ENCODE data around the gene FN1. TPM values are rescaled to one million over a fixed set of nuclear protein-coding genes. Genes with fewer than 3 reads are reported as not detected.

The FN1 gene
- total RNA-seq, 1 experiment from 2014 or later, result 102 TPM

DNA sequence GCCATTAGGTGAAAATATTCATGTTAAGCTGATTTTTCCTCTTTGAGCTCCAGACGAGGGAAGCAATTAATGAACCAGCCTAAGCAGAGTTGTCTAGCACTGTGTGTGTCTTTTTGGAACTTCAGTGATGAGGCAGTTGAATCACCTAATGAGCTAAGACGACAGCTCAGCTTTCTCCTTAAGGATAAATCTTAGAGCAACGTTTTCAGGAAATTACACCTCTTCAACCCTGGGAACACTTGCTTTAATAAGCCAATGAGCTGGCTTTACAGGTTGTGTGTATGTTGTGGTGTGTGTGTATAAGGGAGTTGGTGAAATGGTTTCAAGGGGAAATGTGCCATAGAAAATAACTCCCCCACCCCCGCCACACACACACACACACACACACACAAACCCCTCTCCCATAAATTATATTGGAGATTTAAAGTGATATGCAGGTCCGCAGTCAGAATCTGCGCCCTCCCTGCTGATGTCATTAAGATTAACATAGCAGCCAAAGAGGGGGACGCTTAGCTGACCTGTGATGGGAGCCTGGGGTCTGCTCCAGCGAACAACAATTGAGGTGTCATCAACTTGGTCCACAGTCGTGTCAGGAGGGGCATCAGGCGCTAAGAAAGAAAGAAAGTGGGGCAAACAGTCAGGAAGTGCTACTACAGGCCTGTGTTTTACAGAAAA, 28.1 kb downstream of the FN1 start:
- CTCF ChIA-PET, result no interaction called here
- no peaks in the 10 kb centered on the region for H3K27me3 Mint-ChIP-seq (ENCODE audit: low read depth)
- DNase-seq (ENCODE audit: low spot score) (no peak), ATAC-seq (no peak)
- H3K36me3 Mint-ChIP-seq, result peaks cover 49% of the 10 kb centered on the region
- TF ChIP-seq, protein P1, sequence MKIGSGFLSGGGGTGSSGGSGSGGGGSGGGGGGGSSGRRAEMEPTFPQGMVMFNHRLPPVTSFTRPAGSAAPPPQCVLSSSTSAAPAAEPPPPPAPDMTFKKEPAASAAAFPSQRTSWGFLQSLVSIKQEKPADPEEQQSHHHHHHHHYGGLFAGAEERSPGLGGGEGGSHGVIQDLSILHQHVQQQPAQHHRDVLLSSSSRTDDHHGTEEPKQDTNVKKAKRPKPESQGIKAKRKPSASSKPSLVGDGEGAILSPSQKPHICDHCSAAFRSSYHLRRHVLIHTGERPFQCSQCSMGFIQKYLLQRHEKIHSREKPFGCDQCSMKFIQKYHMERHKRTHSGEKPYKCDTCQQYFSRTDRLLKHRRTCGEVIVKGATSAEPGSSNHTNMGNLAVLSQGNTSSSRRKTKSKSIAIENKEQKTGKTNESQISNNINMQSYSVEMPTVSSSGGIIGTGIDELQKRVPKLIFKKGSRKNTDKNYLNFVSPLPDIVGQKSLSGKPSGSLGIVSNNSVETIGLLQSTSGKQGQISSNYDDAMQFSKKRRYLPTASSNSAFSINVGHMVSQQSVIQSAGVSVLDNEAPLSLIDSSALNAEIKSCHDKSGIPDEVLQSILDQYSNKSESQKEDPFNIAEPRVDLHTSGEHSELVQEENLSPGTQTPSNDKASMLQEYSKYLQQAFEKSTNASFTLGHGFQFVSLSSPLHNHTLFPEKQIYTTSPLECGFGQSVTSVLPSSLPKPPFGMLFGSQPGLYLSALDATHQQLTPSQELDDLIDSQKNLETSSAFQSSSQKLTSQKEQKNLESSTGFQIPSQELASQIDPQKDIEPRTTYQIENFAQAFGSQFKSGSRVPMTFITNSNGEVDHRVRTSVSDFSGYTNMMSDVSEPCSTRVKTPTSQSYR (CRISPR knock-in tag; IDR thresholded peaks at IDR 0.05), result no peak
- TF ChIP-seq GRHL2 (CRISPR knock-in tag; IDR thresholded peaks at IDR 0.05; ENCODE audit: insufficient replicate concordance, severe bottlenecking), result no peak
- TF ChIP-seq, protein P2, sequence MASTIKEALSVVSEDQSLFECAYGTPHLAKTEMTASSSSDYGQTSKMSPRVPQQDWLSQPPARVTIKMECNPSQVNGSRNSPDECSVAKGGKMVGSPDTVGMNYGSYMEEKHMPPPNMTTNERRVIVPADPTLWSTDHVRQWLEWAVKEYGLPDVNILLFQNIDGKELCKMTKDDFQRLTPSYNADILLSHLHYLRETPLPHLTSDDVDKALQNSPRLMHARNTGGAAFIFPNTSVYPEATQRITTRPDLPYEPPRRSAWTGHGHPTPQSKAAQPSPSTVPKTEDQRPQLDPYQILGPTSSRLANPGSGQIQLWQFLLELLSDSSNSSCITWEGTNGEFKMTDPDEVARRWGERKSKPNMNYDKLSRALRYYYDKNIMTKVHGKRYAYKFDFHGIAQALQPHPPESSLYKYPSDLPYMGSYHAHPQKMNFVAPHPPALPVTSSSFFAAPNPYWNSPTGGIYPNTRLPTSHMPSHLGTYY (CRISPR knock-in tag; IDR thresholded peaks at IDR 0.05), result no peak
- TF ChIP-seq, protein P3, sequence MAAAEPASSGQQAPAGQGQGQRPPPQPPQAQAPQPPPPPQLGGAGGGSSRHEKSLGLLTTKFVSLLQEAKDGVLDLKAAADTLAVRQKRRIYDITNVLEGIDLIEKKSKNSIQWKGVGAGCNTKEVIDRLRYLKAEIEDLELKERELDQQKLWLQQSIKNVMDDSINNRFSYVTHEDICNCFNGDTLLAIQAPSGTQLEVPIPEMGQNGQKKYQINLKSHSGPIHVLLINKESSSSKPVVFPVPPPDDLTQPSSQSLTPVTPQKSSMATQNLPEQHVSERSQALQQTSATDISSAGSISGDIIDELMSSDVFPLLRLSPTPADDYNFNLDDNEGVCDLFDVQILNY (CRISPR knock-in tag; IDR thresholded peaks at IDR 0.05), result no peak
- TF ChIP-seq, protein P4, sequence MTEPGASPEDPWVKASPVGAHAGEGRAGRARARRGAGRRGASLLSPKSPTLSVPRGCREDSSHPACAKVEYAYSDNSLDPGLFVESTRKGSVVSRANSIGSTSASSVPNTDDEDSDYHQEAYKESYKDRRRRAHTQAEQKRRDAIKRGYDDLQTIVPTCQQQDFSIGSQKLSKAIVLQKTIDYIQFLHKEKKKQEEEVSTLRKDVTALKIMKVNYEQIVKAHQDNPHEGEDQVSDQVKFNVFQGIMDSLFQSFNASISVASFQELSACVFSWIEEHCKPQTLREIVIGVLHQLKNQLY (CRISPR knock-in tag; IDR thresholded peaks at IDR 0.05), result no peak
- TF ChIP-seq, protein P5, sequence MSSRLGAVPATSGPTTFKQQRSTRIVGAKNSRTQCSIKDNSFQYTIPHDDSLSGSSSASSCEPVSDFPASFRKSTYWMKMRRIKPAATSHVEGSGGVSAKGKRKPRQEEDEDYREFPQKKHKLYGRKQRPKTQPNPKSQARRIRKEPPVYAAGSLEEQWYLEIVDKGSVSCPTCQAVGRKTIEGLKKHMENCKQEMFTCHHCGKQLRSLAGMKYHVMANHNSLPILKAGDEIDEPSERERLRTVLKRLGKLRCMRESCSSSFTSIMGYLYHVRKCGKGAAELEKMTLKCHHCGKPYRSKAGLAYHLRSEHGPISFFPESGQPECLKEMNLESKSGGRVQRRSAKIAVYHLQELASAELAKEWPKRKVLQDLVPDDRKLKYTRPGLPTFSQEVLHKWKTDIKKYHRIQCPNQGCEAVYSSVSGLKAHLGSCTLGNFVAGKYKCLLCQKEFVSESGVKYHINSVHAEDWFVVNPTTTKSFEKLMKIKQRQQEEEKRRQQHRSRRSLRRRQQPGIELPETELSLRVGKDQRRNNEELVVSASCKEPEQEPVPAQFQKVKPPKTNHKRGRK (CRISPR knock-in tag; IDR thresholded peaks at IDR 0.05; ENCODE audit: borderline replicate concordance), result no peak
- POLR2A ChIA-PET, result no interaction called here
- no peak overlapping the region for H3K27ac Mint-ChIP-seq
- H3K4me3 Mint-ChIP-seq, result no peak overlapping the region
- no peaks in the 10 kb centered on the region for H3K9me3 Mint-ChIP-seq
- peaks cover 6% of the 10 kb centered on the region for H3K4me1 Mint-ChIP-seq

DNA sequence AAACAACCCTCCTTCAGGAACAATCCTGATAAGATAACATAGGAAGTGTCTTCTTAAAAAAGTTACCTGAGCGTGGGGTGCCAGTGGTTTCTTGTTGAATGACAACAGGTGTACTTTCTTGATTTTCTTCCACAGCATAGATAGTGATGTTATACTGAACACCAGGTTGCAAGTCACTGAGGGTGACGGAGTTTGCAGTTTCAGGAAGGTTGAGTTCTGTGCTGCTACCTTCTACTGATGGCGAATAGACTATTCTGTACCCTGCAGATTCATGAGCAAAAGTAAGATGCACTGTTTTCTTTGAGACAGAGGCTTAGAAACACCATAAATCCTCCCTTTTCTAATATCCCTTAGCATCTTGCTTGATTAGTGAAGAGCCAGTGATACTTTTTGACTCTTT, 28.8 kb downstream of the FN1 start:
- ChIA-PET POLR2A (no interaction called here), CTCF (no interaction called here)
- Mint-ChIP-seq H3K27ac (no peak overlapping the region), H3K4me1 (peaks cover 6% of the 10 kb centered on the region), H3K9me3 (no peaks in the 10 kb centered on the region), H3K4me3 (no peak overlapping the region), H3K36me3 (peaks cover 49% of the 10 kb centered on the region), H3K27me3 (ENCODE audit: low read depth) (no peaks in the 10 kb centered on the region)
- no peak for ATAC-seq
- DNase-seq (ENCODE audit: low spot score), result no peak
- TF ChIP-seq ZBTB21 (CRISPR knock-in tag; IDR thresholded peaks at IDR 0.05; ENCODE audit: borderline replicate concordance) (no peak), IRF2 (CRISPR knock-in tag; IDR thresholded peaks at IDR 0.05; ENCODE audit: borderline replicate concordance, low read depth) (no peak), JUN (CRISPR knock-in tag; IDR thresholded peaks at IDR 0.05) (no peak), ZNF219 (CRISPR knock-in tag; IDR thresholded peaks at IDR 0.05; ENCODE audit: borderline replicate concordance) (no peak), GABPB1 (CRISPR knock-in tag; IDR thresholded peaks at IDR 0.05) (no peak), NR3C1 (CRISPR knock-in tag; conservative IDR thresholded peaks at IDR 0.05; ENCODE audit: low read depth) (no peak), CREM (CRISPR knock-in tag; IDR thresholded peaks at IDR 0.05) (no peak), SMAD4 (CRISPR knock-in tag; IDR thresholded peaks at IDR 0.05) (no peak), CBFB (CRISPR knock-in tag; IDR thresholded peaks at IDR 0.05; ENCODE audit: low read depth) (no peak)
- TF ChIP-seq, protein P4 (CRISPR knock-in tag; IDR thresholded peaks at IDR 0.05), result no peak
- TF ChIP-seq, protein P6, sequence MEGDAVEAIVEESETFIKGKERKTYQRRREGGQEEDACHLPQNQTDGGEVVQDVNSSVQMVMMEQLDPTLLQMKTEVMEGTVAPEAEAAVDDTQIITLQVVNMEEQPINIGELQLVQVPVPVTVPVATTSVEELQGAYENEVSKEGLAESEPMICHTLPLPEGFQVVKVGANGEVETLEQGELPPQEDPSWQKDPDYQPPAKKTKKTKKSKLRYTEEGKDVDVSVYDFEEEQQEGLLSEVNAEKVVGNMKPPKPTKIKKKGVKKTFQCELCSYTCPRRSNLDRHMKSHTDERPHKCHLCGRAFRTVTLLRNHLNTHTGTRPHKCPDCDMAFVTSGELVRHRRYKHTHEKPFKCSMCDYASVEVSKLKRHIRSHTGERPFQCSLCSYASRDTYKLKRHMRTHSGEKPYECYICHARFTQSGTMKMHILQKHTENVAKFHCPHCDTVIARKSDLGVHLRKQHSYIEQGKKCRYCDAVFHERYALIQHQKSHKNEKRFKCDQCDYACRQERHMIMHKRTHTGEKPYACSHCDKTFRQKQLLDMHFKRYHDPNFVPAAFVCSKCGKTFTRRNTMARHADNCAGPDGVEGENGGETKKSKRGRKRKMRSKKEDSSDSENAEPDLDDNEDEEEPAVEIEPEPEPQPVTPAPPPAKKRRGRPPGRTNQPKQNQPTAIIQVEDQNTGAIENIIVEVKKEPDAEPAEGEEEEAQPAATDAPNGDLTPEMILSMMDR (IDR thresholded peaks at IDR 0.05), result no peak
- TF ChIP-seq, protein P7, sequence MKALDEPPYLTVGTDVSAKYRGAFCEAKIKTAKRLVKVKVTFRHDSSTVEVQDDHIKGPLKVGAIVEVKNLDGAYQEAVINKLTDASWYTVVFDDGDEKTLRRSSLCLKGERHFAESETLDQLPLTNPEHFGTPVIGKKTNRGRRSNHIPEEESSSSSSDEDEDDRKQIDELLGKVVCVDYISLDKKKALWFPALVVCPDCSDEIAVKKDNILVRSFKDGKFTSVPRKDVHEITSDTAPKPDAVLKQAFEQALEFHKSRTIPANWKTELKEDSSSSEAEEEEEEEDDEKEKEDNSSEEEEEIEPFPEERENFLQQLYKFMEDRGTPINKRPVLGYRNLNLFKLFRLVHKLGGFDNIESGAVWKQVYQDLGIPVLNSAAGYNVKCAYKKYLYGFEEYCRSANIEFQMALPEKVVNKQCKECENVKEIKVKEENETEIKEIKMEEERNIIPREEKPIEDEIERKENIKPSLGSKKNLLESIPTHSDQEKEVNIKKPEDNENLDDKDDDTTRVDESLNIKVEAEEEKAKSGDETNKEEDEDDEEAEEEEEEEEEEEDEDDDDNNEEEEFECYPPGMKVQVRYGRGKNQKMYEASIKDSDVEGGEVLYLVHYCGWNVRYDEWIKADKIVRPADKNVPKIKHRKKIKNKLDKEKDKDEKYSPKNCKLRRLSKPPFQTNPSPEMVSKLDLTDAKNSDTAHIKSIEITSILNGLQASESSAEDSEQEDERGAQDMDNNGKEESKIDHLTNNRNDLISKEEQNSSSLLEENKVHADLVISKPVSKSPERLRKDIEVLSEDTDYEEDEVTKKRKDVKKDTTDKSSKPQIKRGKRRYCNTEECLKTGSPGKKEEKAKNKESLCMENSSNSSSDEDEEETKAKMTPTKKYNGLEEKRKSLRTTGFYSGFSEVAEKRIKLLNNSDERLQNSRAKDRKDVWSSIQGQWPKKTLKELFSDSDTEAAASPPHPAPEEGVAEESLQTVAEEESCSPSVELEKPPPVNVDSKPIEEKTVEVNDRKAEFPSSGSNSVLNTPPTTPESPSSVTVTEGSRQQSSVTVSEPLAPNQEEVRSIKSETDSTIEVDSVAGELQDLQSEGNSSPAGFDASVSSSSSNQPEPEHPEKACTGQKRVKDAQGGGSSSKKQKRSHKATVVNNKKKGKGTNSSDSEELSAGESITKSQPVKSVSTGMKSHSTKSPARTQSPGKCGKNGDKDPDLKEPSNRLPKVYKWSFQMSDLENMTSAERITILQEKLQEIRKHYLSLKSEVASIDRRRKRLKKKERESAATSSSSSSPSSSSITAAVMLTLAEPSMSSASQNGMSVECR (CRISPR knock-in tag; IDR thresholded peaks at IDR 0.05; ENCODE audit: borderline replicate concordance), result no peak
- TF ChIP-seq, protein P8, sequence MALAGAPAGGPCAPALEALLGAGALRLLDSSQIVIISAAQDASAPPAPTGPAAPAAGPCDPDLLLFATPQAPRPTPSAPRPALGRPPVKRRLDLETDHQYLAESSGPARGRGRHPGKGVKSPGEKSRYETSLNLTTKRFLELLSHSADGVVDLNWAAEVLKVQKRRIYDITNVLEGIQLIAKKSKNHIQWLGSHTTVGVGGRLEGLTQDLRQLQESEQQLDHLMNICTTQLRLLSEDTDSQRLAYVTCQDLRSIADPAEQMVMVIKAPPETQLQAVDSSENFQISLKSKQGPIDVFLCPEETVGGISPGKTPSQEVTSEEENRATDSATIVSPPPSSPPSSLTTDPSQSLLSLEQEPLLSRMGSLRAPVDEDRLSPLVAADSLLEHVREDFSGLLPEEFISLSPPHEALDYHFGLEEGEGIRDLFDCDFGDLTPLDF (CRISPR knock-in tag; IDR thresholded peaks at IDR 0.05), result no peak

Data from WTC11 (cell line).